ENCODE measurements around the gene HIVEP2.

The HIVEP2 gene

DNA sequence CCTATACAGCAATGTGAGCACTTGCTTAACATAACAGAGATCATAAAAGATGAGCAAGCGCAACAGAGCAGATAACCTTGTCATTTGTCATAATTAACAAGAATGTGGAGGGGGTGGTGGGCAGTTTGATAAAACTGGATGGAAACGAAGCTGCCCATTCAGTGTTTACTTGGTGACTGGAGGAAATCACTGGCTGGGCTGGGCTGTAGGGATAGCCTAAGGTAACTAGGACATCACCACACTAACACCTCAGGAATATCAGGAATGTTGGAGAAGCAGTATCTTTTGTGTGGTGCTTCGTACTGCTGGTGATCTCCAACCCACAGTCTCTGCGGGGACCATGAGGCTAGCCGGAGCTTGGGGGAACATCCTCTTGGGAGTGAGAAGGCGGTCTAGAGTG is 218.4 kb downstream of the HIVEP2 start:
- H3K36me3 ChIP-seq (ENCODE audit: insufficient read depth, low read length) = no peaks in the 10 kb centered on the region
- no peaks in the 10 kb centered on the region for H3K79me2 ChIP-seq (ENCODE audit: control insufficient read depth, insufficient read depth, low read length, unreplicated experiment)
- peaks cover 17% of the 10 kb centered on the region for H3K4me1 ChIP-seq (ENCODE audit: control insufficient read depth, insufficient read depth, low read length, unreplicated experiment)
- no peaks in the 10 kb centered on the region for H3K27me3 ChIP-seq (ENCODE audit: insufficient read depth, low read length)
- no peak overlapping the region for H3K4me3 ChIP-seq (ENCODE audit: low read depth, low read length)
- H3K27ac ChIP-seq (ENCODE audit: low read depth, low read length) = no peak overlapping the region
- H2AFZ ChIP-seq (ENCODE audit: low read length, unreplicated experiment) = no peak overlapping the region

DNA sequence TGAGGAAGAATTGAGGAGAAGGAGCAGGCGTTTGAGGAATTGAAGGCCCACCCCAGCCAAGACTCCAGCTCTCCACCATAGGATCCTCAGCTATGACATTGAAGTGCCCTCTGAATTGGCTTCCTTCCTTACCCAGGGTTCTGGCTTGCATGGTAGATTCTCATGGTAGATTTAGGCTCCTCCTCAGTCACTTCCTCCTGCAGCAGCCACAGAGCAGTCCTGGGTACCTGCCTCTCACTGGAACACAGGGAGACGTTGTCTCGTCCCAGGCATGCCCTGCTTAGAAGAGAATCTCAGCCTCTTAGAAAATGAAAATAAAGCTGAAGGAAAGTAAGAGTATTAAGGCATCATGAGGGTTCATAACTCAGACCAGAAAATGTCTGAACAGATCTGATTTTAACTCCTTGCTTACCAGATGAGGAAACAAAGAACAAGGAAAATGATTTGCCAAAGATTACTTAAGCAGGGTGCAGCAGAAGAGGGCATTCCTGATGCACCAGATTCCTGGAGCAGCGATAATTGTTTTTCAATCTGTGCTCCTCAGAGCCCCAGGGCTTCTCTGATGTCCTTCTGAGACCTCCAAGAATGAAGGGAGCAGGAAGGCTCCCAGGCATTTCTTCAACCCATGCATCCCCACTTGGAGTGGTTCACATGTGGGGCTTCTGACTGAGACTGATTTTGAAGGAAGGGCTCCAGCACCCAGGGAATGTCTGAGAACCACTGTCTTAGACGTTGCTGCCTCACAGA is 219.8 kb downstream of the HIVEP2 start:
- Histone ChIP-seq H3K4me3 (ENCODE audit: low read depth, low read length) (no peak overlapping the region), H3K79me2 (ENCODE audit: control insufficient read depth, insufficient read depth, low read length, unreplicated experiment) (no peaks in the 10 kb centered on the region), H3K27ac (ENCODE audit: low read depth, low read length) (no peak overlapping the region), H2AFZ (ENCODE audit: low read length, unreplicated experiment) (no peak overlapping the region), H3K4me1 (ENCODE audit: control insufficient read depth, insufficient read depth, low read length, unreplicated experiment) (peaks cover 17% of the 10 kb centered on the region), H3K36me3 (ENCODE audit: insufficient read depth, low read length) (no peaks in the 10 kb centered on the region), H3K27me3 (ENCODE audit: insufficient read depth, low read length) (no peaks in the 10 kb centered on the region)

- Histone ChIP-seq H3K79me2 (ENCODE audit: control insufficient read depth, insufficient read depth, low read length, unreplicated experiment) (no peaks in the 10 kb centered on the region), H3K4me3 (ENCODE audit: low read depth, low read length) (no peak overlapping the region), H3K36me3 (ENCODE audit: insufficient read depth, low read length) (no peaks in the 10 kb centered on the region; the same call in 1 of the 2 replicates), H3K4me1 (ENCODE audit: control insufficient read depth, insufficient read depth, low read length, unreplicated experiment) (no peaks in the 10 kb centered on the region), H3K27ac (ENCODE audit: low read depth, low read length) (no peak overlapping the region), H2AFZ (ENCODE audit: low read length, unreplicated experiment) (no peak overlapping the region), H3K27me3 (ENCODE audit: insufficient read depth, low read length) (no peaks in the 10 kb centered on the region)
Observed at GRCh38 chr6:142722841-142723240, 222.1 kb downstream of the HIVEP2 start.

GRCh38 chr6:142722012-142722411 is 223.0 kb downstream of the HIVEP2 start:
- Histone ChIP-seq H3K27me3 (ENCODE audit: insufficient read depth, low read length) (no peaks in the 10 kb centered on the region), H2AFZ (ENCODE audit: low read length, unreplicated experiment) (no peak overlapping the region), H3K4me1 (ENCODE audit: control insufficient read depth, insufficient read depth, low read length, unreplicated experiment) (no peaks in the 10 kb centered on the region), H3K36me3 (ENCODE audit: insufficient read depth, low read length) (no peaks in the 10 kb centered on the region; the same call in 1 of the 2 replicates), H3K79me2 (ENCODE audit: control insufficient read depth, insufficient read depth, low read length, unreplicated experiment) (no peaks in the 10 kb centered on the region), H3K4me3 (ENCODE audit: low read depth, low read length) (no peak overlapping the region), H3K27ac (ENCODE audit: low read depth, low read length) (no peak overlapping the region)

DNA sequence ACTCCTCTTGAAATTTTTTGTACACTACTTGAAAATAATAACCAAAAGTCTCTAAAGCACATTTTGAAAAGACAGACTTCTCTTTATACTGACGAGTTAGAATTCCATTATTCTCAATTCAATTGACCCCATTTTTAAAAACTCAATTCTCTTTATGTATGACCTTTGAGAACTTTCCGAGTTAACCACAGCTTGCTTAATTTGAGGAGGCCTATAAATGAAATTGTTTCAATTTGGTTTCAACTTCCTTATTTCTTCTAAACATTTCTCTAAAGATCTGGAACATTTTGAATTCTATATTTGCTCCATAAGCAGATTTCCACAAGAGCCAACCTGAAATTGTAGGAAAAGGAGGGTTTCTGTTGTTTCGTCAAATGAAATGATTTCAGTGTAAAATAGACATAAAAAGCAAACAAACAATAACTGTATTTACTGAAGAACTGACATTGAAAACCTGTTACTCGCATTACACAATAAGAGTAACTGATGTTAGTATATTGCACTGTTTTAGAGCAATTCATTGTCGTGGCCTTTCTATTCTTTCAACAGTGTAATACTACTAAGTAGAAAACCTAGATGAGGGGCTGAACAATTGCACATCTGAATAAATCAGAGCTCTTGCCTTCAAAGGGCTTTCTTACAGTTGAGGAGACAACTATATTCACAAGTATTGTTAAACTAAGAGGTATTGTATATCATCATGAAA is 223.6 kb downstream of the HIVEP2 start:
- H3K4me1 ChIP-seq (ENCODE audit: control insufficient read depth, insufficient read depth, low read length, unreplicated experiment) = no peaks in the 10 kb centered on the region
- no peaks in the 10 kb centered on the region for H3K79me2 ChIP-seq (ENCODE audit: control insufficient read depth, insufficient read depth, low read length, unreplicated experiment)
- no peak overlapping the region for H2AFZ ChIP-seq (ENCODE audit: low read length, unreplicated experiment)
- no peaks in the 10 kb centered on the region for H3K27me3 ChIP-seq (ENCODE audit: insufficient read depth, low read length)
- H3K27ac ChIP-seq (ENCODE audit: low read depth, low read length) = no peak overlapping the region
- H3K36me3 ChIP-seq (ENCODE audit: insufficient read depth, low read length) = no peaks in the 10 kb centered on the region; the same call in 1 of the 2 replicates
- H3K4me3 ChIP-seq (ENCODE audit: low read depth, low read length) = no peak overlapping the region

DNA sequence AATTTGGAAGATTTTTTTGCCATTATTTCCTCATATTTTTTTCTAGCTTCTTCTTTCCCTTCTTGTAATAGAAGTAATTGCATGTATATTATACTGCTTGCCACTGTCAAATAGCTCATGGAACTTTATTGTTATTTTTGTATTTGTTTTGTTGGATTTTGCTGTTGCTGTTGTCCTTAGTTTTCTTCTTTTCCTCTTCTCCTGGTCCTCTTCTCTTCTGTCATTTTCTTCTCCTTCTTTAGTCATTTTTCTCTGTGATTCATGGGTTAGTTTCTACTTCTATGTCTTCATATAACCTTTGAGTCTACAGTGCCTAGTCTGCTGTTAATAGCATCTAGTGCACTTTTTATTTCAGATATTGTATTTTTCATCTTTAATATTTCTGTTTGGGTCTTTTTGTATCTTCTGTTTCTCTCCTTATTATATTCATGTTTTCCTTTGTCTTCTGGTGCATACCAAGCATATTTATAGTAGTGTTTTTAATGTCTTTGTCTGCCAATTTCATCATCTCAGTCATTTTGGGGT is 226.2 kb downstream of the HIVEP2 start:
- H3K27me3 ChIP-seq (ENCODE audit: insufficient read depth, low read length) = no peaks in the 10 kb centered on the region
- H3K79me2 ChIP-seq (ENCODE audit: control insufficient read depth, insufficient read depth, low read length, unreplicated experiment) = no peaks in the 10 kb centered on the region
- H3K4me1 ChIP-seq (ENCODE audit: control insufficient read depth, insufficient read depth, low read length, unreplicated experiment) = no peaks in the 10 kb centered on the region
- no peaks in the 10 kb centered on the region; the same call in 1 of the 2 replicates for H3K36me3 ChIP-seq (ENCODE audit: insufficient read depth, low read length)
- no peak overlapping the region for H2AFZ ChIP-seq (ENCODE audit: low read length, unreplicated experiment)
- no peak overlapping the region for H3K27ac ChIP-seq (ENCODE audit: low read depth, low read length)
- H3K4me3 ChIP-seq (ENCODE audit: low read depth, low read length) = no peak overlapping the region

DNA sequence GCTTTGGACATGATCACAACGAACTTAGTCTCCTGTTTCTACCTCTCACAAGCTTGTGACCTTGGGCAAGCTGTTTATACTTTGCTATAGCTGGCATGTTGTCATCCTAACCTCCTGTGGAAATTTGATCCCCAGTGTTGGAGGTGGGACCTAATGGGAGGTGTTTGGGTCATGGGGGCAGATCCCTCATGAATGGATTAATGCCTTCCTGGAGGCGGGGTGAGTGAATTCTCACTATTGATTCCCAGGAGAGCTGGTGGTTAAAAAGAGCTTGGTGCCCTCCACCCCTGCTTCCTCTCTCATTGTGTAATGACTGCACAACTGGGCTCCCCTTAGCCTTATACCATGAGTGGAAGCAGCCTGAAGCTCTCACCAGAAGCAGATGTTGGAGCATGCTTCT is 228.9 kb downstream of the HIVEP2 start:
- no peaks in the 10 kb centered on the region for H3K79me2 ChIP-seq (ENCODE audit: control insufficient read depth, insufficient read depth, low read length, unreplicated experiment)
- no peaks in the 10 kb centered on the region for H3K4me1 ChIP-seq (ENCODE audit: control insufficient read depth, insufficient read depth, low read length, unreplicated experiment)
- H2AFZ ChIP-seq (ENCODE audit: low read length, unreplicated experiment) = no peak overlapping the region
- no peaks in the 10 kb centered on the region; the same call in 1 of the 2 replicates for H3K36me3 ChIP-seq (ENCODE audit: insufficient read depth, low read length)
- H3K4me3 ChIP-seq (ENCODE audit: low read depth, low read length) = no peak overlapping the region
- no peaks in the 10 kb centered on the region for H3K27me3 ChIP-seq (ENCODE audit: insufficient read depth, low read length)
- no peak overlapping the region for H3K27ac ChIP-seq (ENCODE audit: low read depth, low read length)

GRCh38 chr6:142714951-142715785 is 229.8 kb downstream of the HIVEP2 start:
- Histone ChIP-seq H3K4me3 (ENCODE audit: low read depth, low read length) (no peak overlapping the region), H3K4me1 (ENCODE audit: control insufficient read depth, insufficient read depth, low read length, unreplicated experiment) (no peaks in the 10 kb centered on the region), H2AFZ (ENCODE audit: low read length, unreplicated experiment) (no peak overlapping the region), H3K27ac (ENCODE audit: low read depth, low read length) (no peak overlapping the region), H3K36me3 (ENCODE audit: insufficient read depth, low read length) (no peaks in the 10 kb centered on the region; the same call in 1 of the 2 replicates), H3K79me2 (ENCODE audit: control insufficient read depth, insufficient read depth, low read length, unreplicated experiment) (no peaks in the 10 kb centered on the region), H3K27me3 (ENCODE audit: insufficient read depth, low read length) (no peaks in the 10 kb centered on the region)

DNA sequence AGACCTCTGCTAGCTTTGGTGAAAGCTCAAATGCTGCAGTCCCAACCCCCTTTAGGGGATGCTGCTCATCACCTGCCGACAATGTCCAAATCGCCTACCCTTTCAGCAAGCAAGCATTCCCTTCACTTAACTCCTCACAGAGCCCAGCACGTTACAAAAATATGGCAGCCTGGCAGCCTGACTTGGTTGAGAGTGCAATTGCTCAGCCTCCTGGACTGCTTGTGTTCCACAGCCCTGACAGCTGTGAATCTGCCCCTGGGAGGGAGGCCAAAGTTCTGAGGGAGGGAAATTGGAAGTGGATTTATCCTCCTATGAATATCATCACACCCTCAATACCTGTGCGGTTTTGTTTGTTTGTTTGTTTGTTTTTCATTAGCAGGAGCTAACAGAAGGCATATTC is 231.0 kb downstream of the HIVEP2 start:
- H3K4me1 ChIP-seq (ENCODE audit: control insufficient read depth, insufficient read depth, low read length, unreplicated experiment) = no peaks in the 10 kb centered on the region
- no peak overlapping the region for H2AFZ ChIP-seq (ENCODE audit: low read length, unreplicated experiment)
- H3K36me3 ChIP-seq (ENCODE audit: insufficient read depth, low read length) = no peaks in the 10 kb centered on the region; the same call in 1 of the 2 replicates
- no peak overlapping the region for H3K27ac ChIP-seq (ENCODE audit: low read depth, low read length)
- no peak overlapping the region for H3K4me3 ChIP-seq (ENCODE audit: low read depth, low read length)
- H3K27me3 ChIP-seq (ENCODE audit: insufficient read depth, low read length) = no peaks in the 10 kb centered on the region
- H3K79me2 ChIP-seq (ENCODE audit: control insufficient read depth, insufficient read depth, low read length, unreplicated experiment) = no peaks in the 10 kb centered on the region

GRCh38 chr6:142712231-142712630 is 232.7 kb downstream of the HIVEP2 start:
- Histone ChIP-seq H2AFZ (ENCODE audit: low read length, unreplicated experiment) (no peak overlapping the region), H3K79me2 (ENCODE audit: control insufficient read depth, insufficient read depth, low read length, unreplicated experiment) (no peaks in the 10 kb centered on the region), H3K36me3 (ENCODE audit: insufficient read depth, low read length) (no peaks in the 10 kb centered on the region), H3K4me3 (ENCODE audit: low read depth, low read length) (no peak overlapping the region), H3K4me1 (ENCODE audit: control insufficient read depth, insufficient read depth, low read length, unreplicated experiment) (no peaks in the 10 kb centered on the region), H3K27me3 (ENCODE audit: insufficient read depth, low read length) (no peaks in the 10 kb centered on the region), H3K27ac (ENCODE audit: low read depth, low read length) (no peak overlapping the region)
